RWPE1 (cell line): Measurements from ENCODE around the gene SLC45A3.

Experiments
- CTCF ChIA-PET: fragments of 350-600 bp; sonication (Branson Sonifier 250); formaldehyde crosslinking; extraction: SDS; loops from one replicate; lab custom pipeline; 2021; lab: Yijun Ruan, JAX
- POLR2A ChIA-PET: fragments of 400-600 bp; formaldehyde crosslinking; extraction: SDS; loops from one replicate; lab custom pipeline; 2020; ENCODE audit warnings: antibody characterized with exemption; ENCODE audit not compliant: low non-redundant PET; lab: Yijun Ruan, JAX
- DNase-seq: peaks from one replicate; pipeline ENCODE4 v3.0.0; 2012; ENCODE audit warnings: low spot score
- H3K27ac ChIP-seq: fragments of 450-650 bp; 2 replicates; pipeline ENCODE4 v1.5.1; 2017
- TF ChIP-seq, protein P1 (sequence below): fragments of 450-650 bp; conservative IDR thresholded peaks from 2 replicates; pipeline ENCODE4 v1.5.1; 2017; ENCODE audit warnings: low read depth, mild to moderate bottlenecking

SLC45A3 gene

DNA sequence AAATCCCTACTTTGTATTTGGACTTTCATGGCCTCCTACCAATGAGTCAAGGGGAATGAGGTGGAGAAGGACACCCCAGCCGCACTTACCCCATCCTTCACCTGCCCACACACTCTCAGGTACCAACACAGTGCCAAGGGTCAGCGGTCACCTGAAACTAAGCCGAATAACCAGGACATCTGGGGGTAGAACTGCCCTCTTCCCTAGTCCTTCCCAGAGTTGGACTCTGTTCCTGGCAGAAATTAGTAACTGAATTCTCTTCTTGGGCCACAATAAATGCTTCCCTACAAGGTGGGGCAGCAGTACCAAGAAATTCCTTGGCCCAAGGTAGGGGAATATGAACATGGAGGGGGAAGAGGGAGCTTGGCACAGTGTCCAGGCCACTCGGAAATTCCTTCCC, 7.3 kb downstream of the SLC45A3 start:
- ChIA-PET CTCF (interaction anchor here (0.6 to 1.4 kb wide), 7 partner anchors 15 to 305 kb away, joined by 3 to 13 read pairs (median 3); no protein-coding TSS in a partner anchor), POLR2A (no interaction called here)
- TF ChIP-seq, protein P1, sequence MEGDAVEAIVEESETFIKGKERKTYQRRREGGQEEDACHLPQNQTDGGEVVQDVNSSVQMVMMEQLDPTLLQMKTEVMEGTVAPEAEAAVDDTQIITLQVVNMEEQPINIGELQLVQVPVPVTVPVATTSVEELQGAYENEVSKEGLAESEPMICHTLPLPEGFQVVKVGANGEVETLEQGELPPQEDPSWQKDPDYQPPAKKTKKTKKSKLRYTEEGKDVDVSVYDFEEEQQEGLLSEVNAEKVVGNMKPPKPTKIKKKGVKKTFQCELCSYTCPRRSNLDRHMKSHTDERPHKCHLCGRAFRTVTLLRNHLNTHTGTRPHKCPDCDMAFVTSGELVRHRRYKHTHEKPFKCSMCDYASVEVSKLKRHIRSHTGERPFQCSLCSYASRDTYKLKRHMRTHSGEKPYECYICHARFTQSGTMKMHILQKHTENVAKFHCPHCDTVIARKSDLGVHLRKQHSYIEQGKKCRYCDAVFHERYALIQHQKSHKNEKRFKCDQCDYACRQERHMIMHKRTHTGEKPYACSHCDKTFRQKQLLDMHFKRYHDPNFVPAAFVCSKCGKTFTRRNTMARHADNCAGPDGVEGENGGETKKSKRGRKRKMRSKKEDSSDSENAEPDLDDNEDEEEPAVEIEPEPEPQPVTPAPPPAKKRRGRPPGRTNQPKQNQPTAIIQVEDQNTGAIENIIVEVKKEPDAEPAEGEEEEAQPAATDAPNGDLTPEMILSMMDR, result no peak
- no peak overlapping the region for H3K27ac ChIP-seq
- DNase-seq, result no peak

- POLR2A ChIA-PET, result interaction anchor here (1.1 kb wide), 1 partner anchor 37 kb away, joined by 3 read pairs; no protein-coding TSS in a partner anchor
- TF ChIP-seq, protein P1, result no peak
- CTCF ChIA-PET, result interaction anchor here (0.6 to 1.4 kb wide), 7 partner anchors 14 to 305 kb away, joined by 3 to 13 read pairs (median 3); no protein-coding TSS in a partner anchor
- no peak overlapping the region for H3K27ac ChIP-seq
- DNase-seq, result no peak
Measured at GRCh38 chr1:205672395-205672889, 7.9 kb downstream of the SLC45A3 start.

DNA sequence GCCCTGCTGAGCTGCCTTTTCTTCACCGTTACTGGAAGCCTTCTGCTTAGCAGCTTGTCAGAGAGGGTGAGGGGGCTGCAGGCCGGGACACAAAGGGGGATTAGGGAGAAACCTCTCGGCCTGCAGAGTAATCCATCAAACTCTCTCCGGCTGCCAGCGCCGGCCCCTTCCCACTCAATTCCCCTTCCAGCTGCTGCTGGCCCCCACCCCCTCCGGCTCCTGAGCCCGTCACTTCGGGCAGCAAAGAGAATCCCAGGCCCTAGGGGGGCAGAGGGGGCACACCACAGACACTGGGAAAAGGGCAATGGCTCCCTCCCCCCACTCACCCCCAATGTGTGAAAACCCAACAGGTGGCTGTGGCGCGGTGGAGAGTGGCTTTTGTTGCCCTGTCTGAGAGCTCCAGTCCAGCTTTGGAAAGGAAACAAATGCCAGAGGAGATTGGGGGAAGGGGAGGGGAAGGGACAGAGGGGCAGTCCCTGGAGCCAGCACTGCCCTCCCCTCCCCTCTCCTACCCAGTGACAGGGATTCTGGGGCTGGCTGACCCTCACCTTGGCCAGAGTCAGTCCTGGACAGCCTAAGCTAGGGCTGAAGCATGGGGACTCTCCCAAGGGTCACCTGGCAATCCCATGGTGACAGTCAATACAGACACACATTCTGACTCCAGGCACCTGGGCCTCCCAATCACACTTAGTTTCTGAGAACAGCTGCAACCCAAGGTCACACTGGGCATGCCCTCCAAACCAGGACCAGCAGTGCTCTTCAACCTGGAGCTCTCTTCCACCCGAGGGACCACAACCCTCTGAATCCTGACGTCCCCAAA, 9.5 kb downstream of the SLC45A3 start:
- CTCF ChIA-PET, result interaction anchor here (0.6 to 5.3 kb wide), 10 partner anchors 9 to 1089 kb away, joined by 3 to 51 read pairs (median 4); partner anchors contain the start of gene SLC45A3
- TF ChIP-seq, protein P1, result no peak
- DNase-seq, result no peak
- POLR2A ChIA-PET, result no interaction called here
- no peak overlapping the region for H3K27ac ChIP-seq

- H3K27ac ChIP-seq, result no peak overlapping the region
- DNase-seq, result no peak
- TF ChIP-seq, protein P1, result no peak
- POLR2A ChIA-PET, result no interaction called here
- CTCF ChIA-PET, result interaction anchor here (1.1 to 5.3 kb wide), 3 partner anchors 11 to 78 kb away, joined by 4 to 51 read pairs (median 6); no protein-coding TSS in a partner anchor
Measured at GRCh38 chr1:205670150-205670446, 10.2 kb downstream of the SLC45A3 start.

DNA sequence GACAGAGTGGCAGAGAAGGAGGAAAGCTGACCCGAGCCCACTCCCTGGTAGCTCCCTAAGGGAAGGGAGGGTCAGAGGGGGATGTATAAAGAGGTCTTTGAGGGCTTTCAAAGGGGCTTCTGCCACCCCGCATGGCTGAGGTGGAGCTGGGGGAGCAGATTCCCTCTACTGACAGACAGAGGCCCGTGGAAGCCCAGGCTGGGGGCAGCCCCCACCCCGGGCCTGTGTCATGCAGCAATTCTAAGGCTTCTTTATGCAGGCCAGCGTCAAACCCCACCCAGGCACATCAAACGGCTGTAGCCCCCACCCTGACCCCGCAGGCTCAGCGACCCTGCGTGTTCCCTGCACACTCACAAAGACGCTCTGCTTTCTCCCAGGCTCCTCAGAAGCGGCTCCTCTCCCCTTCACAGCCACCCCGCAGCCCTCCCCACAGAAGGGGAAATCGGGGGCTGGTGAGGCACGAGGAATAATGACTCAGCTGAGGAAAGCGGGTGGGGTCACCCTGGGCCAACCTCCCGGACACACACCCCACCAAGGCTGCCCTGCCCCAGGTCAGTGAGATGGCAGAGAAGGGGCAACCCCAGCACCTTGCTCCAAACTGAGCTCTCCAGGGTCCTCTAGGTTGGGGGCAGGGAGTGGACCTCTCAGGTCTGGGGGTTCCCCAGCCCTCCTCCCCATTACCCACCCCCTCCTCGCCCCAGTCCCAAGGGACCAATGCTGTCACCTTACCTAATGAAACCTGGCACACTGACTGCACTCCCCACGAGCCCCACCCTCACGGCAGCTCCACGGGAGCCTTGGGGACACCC, 10.8 kb downstream of the SLC45A3 start:
- POLR2A ChIA-PET, result no interaction called here

More for the DNA sequence above, 10.8 kb downstream of the SLC45A3 start:
- H3K27ac ChIP-seq, result no peak overlapping the region
- CTCF ChIA-PET, result interaction anchor here (0.5 to 5.3 kb wide), 6 partner anchors 10 to 78 kb away, joined by 3 to 51 read pairs (median 4); no protein-coding TSS in a partner anchor
- TF ChIP-seq, protein P1, result no peak
- DNase-seq, result no peak
